Fibroblast of skin of abdomen (primary cell): ENCODE results near the gene SCD5. TPM values are rescaled to one million over a fixed set of nuclear protein-coding genes. Genes with fewer than 3 reads are reported as not detected.
"Not testable (repeated sequence)": the region's sequence is repeated elsewhere in the genome, so short reads cannot be mapped to it uniquely, and the experiment has no call there.

Source experiments
- DNase-seq: peaks from one replicate; pipeline ENCODE4 v3.0.0-alpha.2; 2013
- polyA plus RNA-seq, 2 experiments: library from polyadenylated mRNA; unstranded; fragments of 120-200 nt; gene quantifications; one replicate each; pipeline ENCODE4 v1.2.1, GENCODE V29; 2013; ENCODE audit not compliant: insufficient read length in 2 of 2

The SCD5 gene
- 14.1 TPM for polyA plus RNA-seq (2013, experiment 1 of 2; ENCODE audit: insufficient read length)
- 14.2 TPM for polyA plus RNA-seq (2013, experiment 2 of 2; ENCODE audit: insufficient read length)

DNA sequence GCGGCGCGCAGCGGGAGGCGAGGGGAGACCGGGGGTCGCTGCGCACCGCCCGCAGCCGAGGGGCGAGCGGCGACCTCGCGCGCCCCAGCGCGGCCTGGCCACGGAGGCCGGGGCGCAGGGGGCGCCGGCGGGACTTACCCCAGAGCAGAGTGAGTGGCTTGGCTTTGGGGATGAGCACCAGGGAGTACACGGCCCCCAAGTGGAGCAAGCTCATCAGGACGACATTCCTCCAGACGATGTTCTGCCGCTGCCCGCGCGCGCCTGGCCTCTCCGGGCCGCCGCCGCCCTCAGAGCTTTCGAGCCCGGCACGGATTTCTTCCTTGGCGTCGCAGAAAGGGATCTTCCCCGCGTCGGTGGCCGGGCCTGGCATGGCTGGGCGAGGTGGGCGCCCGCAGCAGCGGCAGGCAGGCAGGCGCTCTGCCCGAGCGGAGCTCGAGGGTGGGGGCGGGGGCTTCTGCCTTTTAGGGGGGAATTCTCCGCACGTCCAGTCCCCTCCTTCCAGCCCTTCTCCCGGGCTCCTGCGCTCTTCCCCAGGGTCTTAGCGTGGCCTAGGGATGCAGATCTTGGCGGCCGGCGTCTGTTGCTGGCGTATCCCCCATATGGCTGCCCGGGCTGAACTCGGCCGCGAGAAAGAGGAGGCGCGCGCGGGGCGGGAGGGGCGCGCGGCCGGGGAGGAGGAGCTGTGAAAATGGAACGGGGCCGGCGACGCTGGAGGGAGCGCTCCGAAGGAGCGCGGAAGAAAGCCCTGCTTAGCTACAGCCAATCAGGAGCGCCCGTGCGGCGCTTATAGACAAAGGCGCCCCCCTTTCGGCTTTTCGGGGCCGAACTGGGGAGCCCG lies at the start of gene SCD5:
Gene SCD5, minus strand, starts transcription at position 629 of the 838 bp plus-strand sequence. Its CDS starts 259 bp downstream, at position 370.
- DNase-seq: peak; percentile 89

DNA sequence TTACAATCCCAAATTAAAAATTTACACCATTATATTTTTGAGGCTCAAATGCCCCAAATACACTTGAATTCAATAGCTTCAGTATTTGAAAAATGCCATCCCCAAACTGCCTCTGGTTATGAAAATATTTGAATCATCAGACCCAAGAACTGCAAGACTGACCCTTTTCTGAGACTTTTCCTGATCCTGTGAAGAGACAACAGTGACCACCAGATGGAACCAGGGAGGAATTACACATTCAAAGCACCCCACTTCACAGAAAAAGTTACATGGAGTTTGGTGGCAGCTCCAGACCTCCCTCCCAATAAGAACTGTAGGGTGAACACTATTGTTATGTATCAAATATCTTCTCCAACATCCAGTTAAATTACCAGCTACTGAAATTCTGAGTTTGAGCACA lies 44.0 kb upstream of the SCD5 start:
- DNase-seq: no peak

DNA sequence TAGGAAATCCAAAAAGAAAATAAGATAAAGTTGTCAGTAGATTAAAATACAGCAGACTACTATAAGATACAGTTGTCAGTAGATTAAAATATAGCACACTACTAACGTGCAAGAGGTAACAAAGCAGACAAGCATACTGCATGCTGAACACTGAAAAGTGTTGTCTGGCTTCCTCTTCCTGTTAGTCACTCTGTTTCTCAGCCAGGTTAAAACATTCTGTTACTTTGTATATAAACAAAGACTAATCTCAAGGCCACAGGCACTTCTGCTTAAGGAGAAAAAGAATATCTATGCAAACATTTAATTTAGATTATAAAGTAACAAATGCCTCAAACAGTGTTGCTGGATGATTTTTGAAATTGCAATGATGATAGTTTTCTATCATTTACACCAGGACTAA lies 41.0 kb upstream of the SCD5 start:
- no peak for DNase-seq

DNA sequence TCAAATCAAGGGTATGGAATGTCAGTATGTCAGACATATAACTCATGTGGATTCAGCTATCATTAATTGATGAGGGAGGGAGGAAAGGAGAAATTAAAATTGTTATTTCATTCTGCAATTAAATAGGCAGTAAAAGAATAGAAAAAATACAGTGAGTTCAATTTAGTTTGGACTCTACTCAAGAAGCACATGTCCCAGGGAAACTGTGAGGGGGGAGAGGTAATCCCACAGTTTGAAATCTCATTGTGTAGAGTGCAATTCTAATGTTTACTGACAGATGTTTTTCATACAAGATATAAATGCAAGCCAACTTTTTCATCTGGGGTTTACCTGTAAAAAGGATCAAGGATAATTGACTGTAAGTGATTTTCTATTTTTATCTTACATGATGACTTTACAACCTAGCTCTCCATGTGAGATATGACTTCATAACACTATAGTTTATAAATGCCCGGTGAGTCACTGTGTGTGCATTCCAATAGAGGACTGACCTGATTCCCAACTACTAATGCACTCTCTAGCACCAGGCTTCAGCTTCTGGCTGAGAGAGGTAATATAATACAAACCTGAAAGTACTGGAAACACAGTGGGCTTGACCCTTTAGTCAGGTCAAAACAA lies 35.2 kb upstream of the SCD5 start:
- peak; percentile 82 for DNase-seq

DNA sequence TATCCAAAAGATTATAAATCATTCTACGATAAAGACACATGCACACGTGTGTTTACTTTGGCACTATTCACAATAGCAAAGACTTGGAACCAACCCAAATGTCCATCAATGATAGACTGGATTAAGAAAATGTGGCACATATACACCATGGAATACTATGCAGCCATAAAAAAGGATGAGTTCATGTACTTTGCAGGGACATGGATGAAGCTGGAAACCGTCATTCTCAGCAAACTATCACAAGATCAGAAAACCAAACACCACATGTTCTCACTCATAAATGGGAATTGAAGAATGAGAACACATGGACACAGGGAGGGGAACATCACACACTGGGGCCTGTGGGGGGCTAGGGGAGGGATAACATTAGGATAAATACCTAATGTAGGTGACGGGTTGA lies 34.5 kb upstream of the SCD5 start:
- DNase-seq: not testable (repeated sequence)

DNA sequence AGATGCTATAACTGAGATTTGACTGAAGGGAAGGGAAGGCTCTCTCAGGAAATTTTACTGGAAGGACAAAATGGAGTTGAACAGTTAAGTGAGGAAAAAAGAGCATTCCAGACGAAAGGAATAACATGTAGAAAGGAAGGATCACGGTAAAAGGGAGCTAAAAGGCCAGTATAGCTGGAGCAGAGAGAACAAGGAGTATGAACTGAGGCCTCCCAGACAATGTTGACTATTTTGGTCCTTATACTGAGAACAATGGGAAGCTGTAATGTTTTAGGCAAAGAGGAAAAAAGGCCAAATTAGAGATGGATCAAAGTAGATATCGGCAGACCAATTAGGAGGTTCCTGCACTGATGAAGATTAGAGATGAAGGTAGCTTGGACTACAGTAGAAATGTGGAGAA lies 26.8 kb upstream of the SCD5 start:
- no peak for DNase-seq

DNA sequence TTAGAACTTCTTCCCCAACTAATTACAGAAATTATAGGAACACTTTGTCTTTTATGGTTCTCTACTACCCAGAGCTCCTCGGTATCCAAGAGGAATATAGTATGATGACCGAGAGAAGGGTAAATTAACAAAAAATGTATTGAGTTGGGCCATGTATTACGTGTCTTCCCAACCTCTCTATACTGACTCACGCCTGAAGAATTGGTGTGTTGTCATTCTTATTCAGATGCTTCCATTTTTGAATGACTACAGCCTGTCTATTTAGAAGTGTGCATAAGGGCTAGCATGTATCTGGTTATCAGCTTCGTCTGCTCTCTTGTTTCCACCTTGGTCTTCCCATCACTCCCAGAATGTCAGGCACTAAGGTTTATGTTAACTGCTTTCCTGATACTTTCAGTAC lies 24.5 kb upstream of the SCD5 start:
- peak; percentile 50 for DNase-seq

DNA sequence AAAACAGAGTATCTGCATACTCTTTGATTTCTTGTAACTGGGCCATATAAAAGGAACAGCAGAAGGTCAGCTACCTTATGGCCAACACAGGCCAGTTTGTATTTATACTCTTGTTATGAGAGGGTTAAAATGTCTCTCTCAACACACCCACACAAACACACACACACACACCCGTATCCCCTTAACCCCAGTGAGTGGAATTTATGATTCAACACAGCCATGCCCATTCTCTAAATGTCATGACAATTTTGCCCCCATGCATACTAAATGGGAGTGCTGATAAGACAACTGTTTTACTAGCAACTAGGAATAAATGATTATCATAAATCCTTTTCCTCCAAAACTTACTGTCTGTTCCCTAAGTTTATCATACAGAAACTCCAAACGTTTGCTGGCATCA lies 22.1 kb upstream of the SCD5 start:
- no peak for DNase-seq

DNA sequence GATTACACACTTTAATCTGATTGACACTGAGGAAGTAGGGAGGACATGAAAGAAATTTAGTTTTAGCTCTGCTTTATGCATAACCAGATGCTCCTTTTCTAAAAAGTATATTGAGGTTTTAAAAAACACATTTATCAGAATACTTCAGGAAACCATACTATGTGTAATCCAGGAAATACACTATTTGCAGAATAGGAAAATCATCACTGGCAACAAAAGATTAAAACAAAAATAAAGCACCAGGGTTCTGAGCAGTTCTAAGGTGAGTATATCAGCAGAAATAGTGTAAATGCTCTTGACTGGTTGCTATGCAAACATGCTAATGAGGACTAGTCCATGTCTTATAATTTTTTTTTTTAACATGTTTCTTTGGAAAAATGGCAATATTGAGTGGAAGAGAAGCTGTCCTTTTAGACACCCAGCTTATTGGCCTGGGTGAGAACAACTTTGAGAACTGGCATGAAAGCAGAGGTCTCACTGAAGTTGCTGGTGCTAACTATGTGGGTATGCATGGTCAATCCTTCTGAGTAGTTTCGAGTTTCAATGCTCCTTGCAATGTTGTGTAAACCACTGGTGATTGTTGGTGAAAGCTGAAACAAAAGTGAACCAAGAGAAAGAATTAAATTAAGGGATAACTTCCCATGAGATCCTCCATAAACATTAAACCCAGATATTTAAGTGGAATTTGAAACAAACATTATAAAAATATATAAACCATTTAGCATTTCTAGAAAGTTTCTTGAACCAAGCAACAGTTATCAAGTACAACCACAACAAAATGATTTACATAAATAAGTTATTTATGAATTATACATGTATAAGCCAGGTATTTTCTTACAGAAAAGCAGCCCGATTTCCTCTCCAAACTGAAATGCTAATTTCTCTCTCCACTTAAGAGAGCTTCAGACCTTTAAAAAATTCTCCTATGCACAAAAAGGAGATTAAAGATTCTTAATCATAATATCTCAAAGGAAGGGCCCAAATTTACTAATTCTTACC lies 20.4 kb upstream of the SCD5 start:
- DNase-seq: no peak

DNA sequence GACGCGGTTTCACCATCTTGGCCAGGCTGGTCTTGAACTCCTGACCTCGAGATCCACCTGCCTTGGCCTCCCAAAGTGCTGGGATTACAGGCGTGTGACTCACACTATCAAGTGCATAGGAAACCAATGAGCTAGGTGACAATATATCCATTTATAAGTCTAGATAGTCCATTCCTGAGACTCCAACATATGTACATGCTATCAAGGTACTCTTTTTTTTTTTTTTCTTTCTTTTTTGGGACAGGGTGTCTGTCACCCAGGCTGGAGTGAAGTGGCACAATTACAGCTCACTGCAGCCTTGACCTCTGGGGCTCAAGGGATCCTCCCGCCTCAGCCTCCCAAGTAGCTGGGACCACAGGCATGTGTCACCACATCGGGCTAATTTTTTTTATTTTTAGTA lies 18.3 kb upstream of the SCD5 start:
- DNase-seq: not testable (repeated sequence)

DNA sequence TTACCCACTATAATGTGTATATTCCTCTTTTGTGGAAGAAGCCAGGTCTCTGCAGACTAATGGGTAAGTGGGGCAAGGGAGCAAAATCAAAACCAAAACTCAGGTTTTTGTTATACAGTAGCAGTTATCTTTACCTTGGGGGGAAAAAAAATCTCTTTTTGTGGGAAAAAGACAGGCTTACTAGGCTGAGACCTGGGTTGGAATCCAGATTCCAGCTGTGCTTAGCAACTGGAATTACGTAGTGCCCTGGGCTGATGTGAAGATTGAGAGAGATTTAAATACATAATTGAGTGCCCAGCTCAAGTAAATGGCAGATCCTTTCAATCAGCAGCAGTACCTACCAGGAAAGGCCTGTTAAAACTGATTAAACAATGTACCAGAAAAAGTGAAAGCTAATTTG lies 15.4 kb upstream of the SCD5 start:
- no peak for DNase-seq

DNA sequence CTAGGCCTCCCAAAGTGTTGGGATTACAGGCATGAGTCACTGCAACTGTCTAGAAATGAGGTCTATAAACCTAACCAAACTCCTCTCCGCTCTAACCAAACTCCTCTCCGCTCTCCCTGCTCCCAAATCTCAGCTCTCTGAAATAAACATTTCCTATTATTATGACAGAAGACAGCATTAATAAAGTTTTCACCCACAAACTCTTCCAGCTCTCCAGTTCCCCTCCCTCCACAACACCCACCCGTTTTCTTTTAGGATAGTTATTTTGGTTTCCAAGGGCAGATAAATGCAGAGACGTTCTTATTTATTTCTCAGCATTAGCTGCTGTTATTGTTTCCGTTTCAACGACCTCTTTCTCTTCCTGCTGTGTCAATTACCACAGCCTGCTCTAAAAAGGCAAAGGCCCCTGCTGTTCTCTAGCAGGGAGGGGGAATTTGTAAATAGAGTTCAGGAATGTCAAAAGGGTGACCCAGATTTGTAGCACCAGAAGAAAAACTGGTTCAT lies 13.3 kb upstream of the SCD5 start:
- DNase-seq: no peak

DNA sequence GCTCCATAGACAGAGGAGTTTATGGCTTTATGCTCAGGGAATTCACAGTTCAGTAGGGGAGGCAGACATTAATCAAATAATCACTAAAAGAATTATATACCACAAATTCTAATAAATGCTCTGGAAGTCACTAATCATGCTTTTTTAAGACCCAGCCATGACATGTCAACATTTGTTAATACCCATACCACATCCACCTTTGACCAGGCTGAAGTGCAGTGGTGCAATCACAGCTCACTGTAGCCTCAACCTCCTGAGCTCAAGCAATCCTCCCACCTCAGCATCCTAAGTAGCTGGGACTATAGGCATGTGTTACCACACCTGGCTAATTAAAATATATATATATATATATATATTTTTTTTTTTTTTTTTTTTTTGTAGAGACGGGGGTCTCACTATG lies 12.8 kb upstream of the SCD5 start:
- DNase-seq: no peak

DNA sequence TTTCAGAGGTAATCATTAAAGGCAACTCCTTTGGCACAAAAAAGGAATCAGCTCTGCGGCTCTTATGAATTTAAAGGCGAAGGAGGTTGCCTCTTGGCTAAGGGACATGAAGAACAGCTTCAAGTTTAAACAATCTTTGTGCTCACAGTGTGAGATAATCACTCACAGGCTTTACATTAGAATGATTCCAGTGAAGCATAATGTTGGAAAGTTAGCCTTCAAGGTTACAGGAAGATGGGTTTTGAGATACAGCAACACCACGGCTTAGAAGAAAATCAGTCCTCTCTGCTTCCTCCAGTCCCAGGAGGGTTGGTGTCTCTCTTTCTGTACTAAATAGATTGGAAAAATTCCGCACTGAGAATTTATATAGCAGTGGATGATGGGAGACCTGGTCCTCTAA lies 11.6 kb upstream of the SCD5 start:
- DNase-seq: no peak

DNA sequence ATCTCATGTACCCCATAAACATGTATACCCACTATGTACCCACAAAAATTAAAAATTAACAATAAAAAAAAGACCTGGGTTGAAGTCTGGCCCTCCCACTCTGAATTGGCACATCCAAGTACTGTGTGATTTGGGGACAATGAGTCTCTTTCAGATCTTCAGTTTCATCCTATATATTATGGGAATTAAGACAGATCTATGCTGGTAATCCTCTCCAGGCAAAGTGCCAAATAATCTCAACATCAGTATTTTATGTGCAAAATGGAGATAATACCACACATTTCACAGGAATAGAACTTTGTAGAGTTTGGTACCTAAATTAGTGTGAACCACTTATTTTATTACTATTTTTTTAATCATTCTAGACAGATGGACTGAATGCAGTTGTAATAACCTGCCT lies 11.0 kb upstream of the SCD5 start:
- DNase-seq: no peak

DNA sequence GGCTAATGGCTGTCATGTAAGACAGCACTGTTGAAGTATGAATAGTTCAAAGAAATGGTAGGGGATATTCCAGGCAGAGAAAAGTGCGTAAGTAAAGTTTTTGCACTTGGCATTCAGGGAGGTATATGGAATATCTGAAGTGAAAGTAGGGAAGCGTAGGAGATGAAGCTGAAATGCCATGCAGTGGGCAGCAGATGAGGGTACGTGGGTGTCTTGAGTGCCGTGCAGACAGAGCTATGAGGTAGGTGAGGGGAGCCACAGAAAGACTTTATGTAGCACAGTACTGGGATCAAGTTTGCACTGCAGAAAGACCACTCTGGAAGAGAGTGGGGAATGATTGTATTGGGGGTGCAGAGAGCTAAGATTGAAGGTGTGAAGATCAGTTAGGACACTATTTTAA lies 5.2 kb upstream of the SCD5 start:
- DNase-seq: no peak

DNA sequence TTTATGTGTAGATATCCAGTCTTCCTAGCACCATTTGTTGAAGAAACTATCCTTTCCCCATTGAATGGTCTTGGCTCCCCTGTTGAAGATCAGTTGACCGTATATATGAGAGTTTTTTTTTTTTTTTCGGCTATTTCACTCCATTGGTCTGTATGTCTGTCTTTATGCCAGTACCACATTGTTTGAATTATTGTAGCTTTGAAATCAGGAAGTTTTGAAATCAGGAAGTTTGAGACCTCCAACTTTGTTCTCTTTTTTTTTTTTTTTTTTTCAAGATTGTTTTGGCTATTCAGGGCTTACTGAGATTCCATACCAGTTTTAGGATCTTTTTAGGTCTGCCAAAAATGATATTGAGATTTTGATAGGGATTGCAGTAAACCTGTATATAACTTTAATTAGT lies 4.3 kb upstream of the SCD5 start:
- DNase-seq: no peak

DNA sequence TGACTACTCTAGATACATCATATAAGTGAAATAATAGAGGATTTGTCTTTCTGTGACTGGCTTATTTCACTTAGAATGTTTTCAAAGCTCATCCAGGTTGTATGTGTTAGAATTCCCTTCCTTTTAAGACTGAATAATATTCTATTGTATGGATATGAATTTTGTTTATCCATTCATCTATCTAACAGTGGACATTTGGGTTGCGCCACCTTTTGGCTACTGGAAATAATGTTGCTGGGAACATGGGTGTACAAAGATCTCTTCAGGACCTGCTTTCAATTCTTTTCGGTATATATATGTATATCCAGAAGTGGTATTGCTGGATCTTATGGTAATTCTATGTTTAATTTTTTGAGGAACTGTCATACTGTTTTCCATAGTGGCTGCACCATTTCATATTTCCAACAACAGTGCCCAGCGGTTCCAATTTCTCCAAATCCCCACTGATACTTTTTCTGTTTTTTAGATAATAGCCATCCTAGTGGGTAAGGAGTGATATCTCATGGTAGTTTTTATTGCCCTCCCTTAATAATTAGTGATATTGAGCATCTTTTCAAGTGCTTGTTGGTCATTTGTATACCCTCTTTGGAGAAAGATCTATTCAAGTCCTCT lies 3.4 kb upstream of the SCD5 start:
- DNase-seq: no peak

DNA sequence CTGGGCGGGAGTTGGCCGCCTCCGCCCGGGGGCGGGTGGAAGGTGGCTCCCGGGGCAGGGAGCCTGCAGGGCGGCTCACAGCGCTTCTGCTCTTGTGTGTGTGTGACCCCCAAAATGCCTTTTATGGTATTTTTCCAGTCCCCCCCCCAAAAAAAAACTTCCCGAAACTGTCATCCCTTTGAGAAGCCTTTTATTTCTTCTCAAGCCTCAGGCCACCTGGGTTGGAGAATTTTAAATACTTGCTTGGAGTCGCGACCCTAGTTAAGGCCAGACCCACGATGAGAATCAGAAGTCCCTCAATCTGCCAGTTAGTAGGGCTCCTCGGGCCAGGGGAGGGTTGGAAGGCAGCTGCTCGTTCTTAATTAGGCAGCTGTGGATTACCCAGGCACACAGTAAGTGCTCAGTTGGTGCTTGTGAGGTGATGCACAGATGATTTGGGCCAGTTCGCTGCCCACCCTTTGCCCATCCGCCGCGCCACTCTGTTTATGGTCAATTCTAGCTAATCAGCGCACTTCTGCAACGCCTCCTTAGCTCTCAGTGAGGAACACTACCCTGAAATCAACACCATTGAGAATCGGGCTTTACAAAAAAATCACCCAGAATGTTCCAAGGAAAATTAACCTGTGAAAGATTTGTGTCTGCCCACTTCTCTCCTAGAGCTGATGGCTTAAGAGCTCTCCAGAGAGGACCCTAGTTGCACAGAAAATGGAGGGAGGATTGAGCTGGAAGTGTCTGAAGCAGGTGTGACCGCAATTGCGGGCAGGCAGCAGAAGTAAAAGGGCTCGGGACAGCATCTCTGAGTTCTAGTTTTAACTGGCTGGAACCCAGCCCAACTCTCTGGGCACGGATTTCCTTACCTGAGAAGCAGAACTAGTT lies 648 bp upstream of the SCD5 start:
- no peak for DNase-seq

DNA sequence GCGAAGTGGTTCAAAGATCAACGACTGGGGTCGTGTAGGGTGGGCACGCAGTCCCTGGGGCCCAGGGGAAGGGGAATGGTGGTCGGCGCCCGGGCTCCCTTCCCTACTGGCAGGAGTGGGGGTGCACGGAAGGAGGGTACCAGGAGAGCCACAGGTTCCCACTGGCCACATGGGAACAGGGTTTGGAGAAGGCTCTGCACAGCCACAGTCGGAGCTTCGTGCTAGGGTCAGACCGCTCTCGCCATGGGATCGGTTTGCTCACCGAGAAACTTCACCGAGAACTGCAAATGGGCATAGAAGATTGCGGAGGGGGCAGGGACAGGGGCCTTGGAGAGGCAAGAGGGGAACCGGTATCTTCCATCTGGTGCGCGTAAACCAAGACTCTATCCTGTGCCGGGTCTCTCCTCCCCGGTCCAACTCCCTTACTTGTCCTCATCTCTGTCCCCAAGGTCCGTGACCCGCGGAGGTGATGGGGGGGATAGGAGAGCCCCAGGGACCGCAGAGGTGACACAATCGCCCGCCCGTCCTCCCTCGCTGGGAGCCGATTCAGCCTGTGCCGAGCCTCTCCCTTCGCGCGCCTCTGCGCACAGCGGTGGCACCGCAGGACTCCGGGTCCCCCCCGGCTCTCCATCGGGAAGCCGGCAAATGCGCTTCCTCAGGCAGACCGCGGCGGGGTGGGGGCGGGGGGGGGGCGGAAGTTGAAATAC lies 1.0 kb downstream of the SCD5 start:
- no peak for DNase-seq

DNA sequence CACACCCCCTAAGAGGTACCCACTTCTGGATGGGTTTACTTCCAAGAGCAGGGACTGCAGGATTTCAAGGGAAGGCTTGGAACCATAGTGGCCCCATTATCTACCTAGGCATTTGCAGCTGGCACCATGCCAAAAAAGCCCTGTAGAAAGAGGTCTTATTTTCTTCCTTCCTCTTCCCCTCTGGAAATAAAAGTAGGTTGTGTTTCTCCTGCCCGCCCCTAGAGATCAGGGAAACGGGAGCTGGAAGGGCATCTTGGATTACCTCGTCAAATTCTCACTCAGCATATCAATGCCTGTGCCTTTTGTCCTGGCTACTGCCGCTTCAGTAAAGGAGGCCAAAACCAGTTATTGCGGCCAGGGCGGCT lies 1.6 kb downstream of the SCD5 start:
- DNase-seq: no peak
